ENCODE results near the gene PRKCQ.
"Not testable (repeated sequence)": the region's sequence is repeated elsewhere in the genome, so short reads cannot be mapped to it uniquely, and the experiment has no call there.

The PRKCQ gene

DNA sequence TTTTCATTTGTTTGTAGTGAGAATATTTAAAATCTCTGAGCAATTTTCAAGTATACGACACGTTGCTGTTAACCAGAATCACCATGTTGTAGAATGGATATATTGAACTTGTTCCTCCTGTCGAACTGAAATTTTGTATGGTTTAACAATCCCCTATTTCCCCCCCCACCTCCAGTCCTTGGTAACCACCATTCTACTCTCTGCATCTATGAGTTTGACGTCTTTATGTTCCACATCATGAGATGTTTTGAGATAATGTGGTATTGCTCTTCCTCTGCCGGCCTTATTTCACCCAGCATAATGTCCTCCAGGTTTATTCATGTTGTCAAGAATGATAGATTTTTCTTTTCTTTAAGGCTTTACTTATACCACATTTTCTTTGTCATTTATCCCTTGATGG, 17.4 kb upstream of the PRKCQ start:
- in situ Hi-C loops (cut with MboI; ENCODE audit: low sequenced_read_pairs), result no loop called here

DNA sequence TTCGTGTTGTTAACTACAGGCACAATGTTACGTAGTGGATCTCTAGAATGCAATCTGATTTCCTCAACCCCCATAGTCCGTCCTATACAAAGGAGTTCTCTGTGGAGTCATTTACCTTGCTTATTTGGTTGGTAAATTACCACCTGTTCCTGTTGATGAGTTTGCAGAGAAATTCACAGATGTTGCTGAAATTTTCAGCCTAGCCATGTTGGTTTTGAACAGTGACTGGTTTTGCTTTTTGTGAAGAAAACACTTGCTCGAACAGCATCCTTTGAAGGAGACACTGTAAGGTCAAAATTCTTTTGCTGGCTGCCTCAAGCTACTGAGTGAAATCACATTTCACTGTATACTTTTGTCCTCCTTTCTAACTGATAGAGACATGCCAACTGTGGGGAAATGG, 15.4 kb upstream of the PRKCQ start:
- in situ Hi-C loops (cut with MboI; ENCODE audit: low sequenced_read_pairs), result no loop called here

DNA sequence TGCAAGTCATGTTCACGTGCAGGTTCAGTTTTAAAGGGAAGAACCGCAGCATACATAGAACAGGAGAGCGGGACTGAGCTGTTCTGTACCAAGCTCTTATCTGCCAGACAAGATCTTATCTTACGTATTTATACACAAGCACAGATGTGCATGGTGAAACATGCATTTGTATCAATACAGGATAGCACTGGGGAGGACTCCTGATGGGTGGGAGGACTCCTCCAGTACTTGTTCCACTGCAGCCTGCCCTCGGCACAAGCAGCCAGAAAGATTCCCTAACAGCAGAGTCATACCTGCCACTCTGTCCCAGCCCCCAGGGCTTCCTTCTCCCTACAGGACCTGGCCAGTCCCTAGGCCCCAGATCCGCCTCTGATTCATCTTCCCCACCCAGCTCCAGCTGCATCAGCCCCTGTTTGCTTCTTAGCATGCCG, 13.2 kb upstream of the PRKCQ start:
- in situ Hi-C loops (cut with MboI; ENCODE audit: low sequenced_read_pairs), result no loop called here

DNA sequence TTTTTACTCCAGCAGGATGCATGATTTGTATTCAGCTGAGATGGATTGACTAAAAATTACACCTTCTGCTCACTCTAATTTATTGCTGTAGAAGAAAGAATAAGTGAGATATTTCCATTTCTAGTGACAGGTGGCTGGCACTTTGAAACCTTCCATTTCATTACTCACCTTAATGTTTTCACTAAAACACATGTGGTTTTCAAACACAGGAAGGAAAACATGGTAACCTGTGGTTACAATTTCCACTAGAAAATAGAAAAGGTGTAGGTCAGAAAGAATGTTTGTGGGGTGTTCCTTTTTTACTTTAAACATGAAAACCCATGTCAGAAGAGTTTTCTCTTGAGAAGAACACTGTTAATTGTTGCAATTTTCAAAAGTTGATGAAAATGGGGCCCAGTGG, 12.0 kb upstream of the PRKCQ start:
- in situ Hi-C loops (cut with MboI; ENCODE audit: low sequenced_read_pairs), result no loop called here

DNA sequence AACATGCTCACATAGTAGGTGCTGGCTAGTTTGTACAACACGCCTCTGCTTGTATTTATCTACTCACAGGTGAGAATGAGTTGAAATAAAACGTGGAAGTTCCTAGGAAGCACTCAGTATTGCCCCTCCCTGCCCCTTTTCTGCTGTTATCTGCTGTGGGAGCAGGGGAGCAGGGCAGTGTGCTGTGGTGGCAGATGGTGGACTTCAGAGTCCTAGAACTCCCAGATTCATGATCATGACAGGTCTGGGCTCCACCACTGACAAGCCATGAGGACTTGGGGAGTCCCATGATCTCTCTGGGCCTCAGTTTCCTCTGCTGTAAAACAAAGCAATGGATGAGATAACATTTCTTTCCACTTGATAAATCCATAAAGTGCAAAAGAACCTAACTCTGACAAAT, 11.6 kb upstream of the PRKCQ start:
- in situ Hi-C loops (cut with MboI; ENCODE audit: low sequenced_read_pairs), result no loop called here

DNA sequence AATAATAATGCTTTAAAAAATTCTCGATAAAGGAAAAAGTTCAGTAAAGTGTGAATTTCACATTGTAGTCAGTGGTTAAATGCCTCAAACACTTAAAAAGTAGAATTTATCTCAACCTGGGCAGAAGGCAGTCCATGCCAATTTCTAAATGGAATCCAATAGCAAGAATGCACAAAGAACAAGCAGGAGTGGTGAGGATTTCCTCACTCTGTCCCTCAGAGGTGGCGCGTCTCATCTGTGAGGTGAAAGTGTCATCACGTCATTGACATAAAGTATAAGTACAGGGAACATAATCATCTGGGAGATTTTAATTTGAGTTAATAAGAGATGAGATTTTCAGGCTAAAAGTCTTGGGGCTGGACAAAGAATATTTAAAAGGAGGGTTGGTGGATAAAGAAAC, 10.0 kb upstream of the PRKCQ start:
- in situ Hi-C loops (cut with MboI; ENCODE audit: low sequenced_read_pairs), result no loop called here

DNA sequence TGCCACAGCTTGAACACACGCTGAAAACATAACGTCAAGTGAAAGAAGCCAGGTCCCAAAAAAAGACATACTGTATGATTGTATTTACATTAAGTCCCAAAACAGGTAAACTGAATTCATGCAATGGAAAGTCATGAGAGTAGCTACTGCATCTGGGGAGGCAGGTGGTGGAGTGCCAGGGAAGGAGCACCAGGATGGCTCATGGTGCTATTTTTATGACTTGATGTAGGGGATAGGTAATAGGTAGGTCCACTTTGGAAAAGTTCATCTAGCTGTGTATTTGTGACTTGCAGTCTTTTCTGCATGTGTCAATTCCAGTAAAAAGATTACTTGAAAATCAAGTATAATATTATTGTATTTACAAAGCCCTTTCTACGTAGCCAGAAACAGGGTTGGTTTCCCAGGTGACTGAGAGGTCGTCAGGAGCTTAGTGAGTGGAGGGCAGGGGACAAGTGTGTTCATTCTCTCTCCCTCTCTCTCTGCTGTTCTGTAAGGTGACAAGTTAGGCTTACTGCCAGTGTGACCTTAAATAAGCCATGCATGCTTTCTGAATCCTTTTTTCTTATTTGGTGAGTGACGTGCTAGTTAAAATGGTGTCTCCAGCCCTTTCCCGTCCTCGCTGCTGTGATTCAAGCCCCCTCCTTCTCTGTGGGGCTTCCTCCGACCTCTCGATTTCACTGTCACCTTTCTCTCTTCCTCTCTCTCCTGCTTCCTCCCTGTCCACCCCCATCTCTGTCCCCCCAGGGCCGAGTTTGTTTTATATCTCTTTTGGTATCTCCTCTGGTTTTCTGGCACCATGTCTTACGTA, 9.4 kb upstream of the PRKCQ start:
- in situ Hi-C loops (cut with MboI; ENCODE audit: low sequenced_read_pairs), result no loop called here

DNA sequence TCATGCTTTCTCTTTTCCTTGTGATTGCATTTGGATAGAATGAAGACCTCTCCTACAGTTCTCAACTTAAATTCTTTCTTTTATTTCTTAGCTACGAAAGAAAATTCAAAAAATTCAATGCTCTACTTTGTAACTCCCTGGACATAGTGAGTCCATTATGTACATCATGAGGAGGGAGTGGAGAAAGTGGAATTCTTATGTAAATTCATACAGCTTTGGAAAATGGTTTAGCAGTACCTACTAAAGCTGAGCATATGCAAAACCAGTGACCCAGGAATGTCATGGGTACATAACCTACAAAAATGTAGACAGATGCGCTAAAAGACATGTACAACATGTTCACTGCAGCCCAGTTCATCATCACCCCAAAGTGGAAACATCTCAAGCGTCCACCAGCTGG, 8.8 kb upstream of the PRKCQ start:
- in situ Hi-C loops (cut with MboI; ENCODE audit: low sequenced_read_pairs), result no loop called here

DNA sequence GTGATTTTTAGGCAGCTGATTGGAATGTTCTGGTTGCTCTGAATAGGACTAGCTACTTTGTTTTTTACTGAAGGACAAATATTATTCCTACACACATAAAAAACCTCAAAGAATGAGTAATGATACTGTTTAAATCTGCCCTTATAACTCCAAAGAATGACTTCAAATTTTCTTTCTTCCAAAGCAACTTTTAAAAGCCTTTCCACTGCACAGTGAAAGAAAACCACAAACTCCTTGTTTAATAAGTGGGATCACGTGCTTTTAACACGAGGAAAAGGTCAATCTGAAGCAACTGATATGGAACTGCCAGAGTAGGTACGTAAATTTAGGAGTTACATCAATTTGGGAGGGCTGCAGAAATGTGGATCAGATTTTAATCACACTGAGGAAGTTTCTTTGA, 8.0 kb upstream of the PRKCQ start:
- in situ Hi-C loops (cut with MboI; ENCODE audit: low sequenced_read_pairs), result no loop called here

DNA sequence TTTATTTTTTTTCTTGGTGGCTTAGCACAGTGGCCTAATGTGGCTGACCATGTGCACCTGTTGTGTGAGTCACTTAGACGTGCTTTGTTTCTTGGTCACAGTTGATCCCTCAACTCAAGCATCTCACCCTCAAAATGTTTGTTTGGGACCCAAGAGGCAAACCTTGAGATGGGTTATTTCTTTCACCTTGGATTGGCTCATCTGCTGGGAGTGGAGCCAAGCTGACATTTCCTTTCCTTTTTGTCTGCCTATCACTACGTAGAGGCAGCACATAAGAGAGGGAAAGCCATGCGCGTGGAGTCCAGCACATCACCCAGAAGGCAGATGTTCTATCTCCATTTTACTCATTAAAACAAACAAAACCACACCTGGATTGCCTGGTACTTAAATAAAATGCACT, 6.4 kb upstream of the PRKCQ start:
- in situ Hi-C loops (cut with MboI; ENCODE audit: low sequenced_read_pairs), result no loop called here

DNA sequence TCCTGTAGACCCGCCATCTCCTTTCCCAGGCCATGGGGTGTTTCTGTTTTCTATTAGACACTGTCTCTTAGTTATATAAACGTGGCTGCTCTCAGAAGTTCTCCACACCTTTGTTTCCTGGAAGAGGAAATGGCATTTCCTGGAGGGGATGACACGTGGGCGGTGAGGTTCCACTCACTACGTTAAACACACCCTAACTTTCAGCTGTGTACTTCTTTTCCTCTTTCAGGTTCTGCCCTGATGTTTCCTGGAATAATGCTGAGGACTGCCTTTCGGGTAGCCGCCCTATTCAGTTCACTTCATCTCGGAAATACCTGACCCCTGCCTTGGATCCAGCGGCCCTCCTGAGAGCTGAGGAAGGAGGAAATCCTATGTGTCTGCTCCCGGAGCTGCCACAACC, 3.4 kb upstream of the PRKCQ start:
- in situ Hi-C loops (cut with MboI; ENCODE audit: low sequenced_read_pairs), result no loop called here

DNA sequence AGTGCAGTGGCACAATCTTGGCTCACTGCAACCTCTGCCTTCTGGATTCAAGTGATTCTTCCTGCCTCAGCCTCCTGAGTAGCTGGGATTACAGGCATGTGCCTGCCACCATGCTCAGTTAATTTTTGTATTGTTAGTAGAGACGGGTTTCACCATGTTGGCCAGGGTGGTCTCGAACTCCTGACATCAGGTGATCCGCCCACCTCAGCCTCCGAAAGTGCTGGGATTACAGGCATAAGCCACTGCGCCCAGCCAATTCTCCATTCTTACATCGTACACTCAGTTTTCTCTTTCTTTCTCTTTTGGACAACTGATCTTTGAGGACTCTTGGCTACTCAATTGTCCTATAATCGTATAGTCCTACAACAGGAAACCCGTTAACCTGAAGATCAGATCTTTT, 2.8 kb upstream of the PRKCQ start:
- in situ Hi-C loops (cut with MboI; ENCODE audit: low sequenced_read_pairs), result not testable (repeated sequence)

DNA sequence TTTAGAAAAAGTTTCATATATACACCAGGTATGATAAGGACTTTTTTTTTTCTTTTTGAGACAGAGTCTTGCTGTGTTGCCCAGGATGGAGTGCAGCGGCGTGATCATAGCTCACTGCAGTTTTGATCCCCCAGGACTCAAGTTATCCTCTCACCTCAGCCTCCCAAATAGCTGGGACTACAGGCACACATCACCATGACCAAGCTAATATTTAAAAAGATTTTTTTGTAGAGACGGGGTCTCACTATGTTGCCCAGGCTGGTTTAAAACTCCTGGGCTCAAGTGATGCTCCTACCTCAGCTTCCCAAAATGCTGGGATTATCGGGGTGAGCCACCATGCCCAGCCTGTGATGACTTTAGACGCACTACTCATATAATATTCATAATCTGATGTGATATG, 2.2 kb upstream of the PRKCQ start:
- in situ Hi-C loops (cut with MboI; ENCODE audit: low sequenced_read_pairs), result no loop called here

DNA sequence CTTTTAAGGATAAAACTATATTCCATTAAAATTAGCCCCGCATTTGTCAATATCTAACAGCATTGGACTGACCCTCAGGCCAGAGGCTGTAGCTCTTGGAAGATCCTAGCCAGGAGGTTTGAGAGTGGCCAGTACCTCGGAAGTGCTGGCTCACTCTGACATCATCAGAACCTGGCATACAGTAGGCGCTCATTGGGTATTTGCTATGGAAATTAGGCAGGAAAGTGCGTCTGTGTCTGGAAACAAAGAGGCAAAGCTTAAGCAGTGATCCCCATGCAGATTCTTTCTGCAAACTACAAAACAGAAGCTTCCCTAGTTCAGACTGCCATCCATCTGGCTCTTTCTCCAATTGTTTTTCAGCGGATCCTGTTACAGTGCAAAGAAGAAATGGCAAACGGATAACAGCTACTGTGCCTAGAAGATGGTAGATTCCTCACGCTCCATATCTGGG, 1.7 kb upstream of the PRKCQ start:
- in situ Hi-C loops (cut with MboI; ENCODE audit: low sequenced_read_pairs), result no loop called here

DNA sequence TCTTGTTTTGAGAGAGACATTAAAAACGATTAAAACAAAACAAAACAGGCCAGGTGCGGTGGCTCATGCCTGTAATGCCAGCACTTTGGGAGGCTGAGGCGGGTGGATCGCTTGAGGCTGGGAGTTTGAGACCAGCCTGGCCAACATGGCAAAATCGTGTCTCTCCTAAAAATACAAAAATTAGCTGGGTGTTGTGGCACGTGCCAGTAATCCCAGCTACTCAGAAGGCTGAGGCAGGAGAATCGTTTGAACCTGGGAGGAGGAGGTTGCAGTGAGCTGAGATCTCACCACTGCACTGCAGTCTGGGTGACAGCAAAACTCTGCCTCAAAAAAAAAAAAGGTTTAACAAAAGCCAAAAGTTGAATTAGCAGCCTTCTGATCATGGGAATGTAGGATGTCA, 1.1 kb upstream of the PRKCQ start:
- in situ Hi-C loops (cut with MboI; ENCODE audit: low sequenced_read_pairs), result not testable (repeated sequence)

DNA sequence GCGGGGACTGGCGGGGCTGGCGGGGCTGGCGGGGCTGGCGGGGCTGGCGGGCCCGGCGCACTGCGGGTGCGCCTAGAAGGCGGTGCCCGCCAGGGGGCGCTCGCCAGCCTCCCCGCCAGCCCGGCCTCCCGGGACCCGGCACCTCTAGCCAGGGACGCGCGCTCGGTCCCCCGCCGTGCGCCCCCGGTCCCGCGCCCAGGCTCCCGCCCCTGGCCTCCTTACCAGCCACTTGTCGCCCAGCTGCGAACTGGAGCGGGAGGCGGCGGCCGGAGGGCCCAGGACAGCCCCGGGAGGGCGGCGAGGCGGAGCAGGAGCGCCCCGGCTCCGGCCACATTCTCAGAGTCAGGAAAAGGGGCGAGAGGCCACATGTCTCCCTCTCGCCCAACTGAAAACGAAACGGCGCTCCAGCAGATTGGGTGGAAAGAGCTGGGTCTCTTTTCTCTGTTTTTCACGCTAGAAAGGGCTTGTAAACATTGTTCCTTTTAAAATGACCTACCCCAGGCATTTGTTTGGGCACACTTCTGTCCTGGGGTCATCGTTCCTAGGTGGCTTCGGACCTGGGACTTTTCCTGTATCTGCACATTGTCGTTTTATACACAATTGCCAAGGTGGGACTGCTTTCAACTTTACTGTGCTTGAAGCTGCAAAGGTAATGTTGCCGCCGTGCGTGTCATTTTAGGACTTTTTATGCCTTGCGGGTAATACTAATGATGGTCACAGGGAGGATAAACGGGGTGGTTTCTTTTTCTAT, 378 bp upstream of the PRKCQ start:
- in situ Hi-C loops (cut with MboI; ENCODE audit: low sequenced_read_pairs), result no loop called here

DNA sequence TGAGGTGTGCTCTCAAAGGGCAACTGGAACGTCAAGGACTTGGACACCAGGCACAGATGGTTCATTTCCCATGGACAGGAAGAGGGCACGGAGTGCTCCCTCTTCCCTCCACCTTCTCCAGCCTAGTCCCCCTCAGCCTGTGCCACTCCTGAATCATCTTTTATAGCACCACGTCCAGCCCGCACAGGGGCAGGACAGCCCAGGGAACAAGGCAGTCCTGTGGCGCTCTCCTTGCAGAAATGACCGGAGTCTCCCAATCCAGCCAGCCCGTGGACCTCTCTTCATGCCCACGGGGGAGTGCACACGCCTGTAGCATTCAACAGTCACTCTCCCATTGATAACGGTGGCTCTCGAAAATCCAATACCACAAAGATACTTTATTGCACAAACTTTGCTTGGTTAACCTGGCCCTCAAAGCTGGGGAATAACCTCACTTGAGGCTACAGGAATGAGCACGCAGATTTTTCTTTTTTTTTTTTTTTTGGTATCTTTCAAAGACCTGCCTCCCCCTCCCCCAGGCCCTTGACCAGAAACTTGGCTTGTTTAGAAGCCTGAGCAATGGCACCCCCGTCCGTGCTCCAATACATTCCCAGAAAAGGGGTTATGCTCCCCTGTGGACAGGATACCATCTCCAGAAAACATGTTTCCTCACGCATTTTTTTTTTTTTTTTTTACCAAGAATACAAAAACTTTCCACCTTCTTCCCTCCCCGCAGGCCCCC, 733 bp downstream of the PRKCQ start:
- in situ Hi-C loops (cut with MboI; ENCODE audit: low sequenced_read_pairs), result no loop called here

DNA sequence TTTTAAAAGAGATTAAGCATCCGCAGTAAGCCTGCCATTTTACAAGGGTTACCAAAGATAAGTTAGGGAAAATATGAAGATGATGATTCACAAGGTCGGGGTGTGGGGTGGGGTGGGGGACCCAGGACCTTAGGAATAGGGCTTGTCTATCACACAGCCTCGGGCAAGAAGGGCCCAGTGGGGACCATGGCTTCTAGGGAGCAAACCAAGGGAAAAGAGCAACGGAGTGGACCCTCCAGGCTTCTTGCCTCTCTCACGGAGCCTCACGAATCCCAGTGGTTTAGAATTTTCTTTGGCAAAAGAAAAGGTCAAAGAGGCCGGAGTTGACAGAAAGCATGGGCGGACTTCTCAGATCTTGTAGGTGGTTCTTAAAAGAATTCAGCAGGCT, 1.3 kb downstream of the PRKCQ start:
- in situ Hi-C loops (cut with MboI; ENCODE audit: low sequenced_read_pairs), result no loop called here

DNA sequence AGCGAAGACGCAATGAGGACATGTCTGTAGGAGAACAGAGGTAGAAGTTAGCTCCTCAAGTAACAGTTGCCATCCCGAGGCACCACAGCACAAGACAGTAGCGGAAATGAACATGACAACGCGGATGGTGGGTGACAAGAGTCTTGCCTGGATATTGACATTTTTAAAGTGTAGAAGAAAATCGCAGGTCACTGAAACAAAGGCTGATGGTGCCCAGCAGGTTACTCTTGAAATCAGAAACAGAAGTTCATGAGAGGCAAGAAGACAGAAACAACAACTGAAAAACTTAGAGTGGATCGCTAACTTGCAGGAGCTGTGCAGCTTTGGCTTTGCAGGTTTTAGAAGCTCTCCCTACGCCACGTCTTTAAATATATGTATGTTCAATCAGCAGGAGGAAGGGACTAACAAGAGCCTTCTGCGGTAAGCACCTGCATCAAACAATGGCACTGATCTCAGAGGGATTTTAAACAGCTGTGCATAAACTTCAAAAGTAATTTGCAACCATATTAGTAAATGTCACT, 1.8 kb downstream of the PRKCQ start:
- in situ Hi-C loops (cut with MboI; ENCODE audit: low sequenced_read_pairs), result no loop called here

DNA sequence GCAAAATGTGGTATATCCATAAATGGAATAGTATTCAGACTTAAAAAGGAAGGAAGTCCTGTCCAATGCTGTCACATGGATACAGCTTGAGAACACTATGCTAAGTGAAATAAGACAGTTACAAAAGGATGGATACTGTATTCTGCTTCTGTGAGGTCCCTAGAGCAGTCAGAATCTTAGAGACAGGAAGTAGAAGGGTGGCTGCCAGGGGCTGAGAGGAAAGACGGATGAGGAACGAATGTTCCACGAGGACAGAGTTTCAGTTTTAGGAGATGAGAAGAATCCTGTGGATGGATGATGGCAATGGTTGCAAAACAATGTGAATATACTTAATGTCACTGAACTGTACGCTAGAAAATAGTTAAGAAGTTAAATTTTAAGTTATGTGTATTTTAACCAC, 3.8 kb downstream of the PRKCQ start:
- in situ Hi-C loops (cut with MboI; ENCODE audit: low sequenced_read_pairs), result no loop called here

DNA sequence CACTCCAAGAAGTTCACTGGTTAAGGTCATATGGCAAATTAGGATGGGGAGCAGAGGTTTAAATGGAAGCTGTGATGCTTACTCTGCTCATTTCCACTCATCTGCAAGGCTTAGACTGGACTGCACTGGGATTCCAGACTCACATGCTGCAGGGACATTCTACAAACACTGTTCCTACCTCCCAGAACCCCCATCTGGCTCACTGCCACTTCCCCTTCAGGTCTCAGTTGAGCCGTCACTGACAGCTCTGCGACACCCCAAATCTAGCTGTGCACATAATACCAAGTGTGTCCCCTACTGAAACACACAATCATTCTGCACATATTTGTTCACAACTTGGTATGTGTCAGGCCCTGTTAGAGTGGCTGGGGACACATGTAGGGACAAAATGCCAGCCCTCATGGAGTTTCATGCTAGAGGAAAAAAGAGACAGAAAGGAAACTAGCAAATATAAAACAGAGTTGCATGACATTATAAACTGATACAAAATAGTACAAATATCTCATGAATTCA, 5.4 kb downstream of the PRKCQ start:
- in situ Hi-C loops (cut with MboI; ENCODE audit: low sequenced_read_pairs), result no loop called here
